MM.1S (cell line): ENCODE measurements around the gene DCDC2.

Experiments
- CTCF ChIP-seq: fragments of 300-600 bp; sonication (generic); IDR thresholded peaks from 2 replicates; pipeline ENCODE4 v1.5.1; 2016; ENCODE audit warnings: antibody characterized with exemption, low read length, mixed read lengths
- EZH2 ChIP-seq: fragments of 300-600 bp; sonication (generic); optimal IDR thresholded peaks from 2 replicates; pipeline ENCODE3; 2017; ENCODE audit warnings: low read depth, mild to moderate bottlenecking, antibody characterized with exemption, low read length, mixed read lengths

- TF ChIP-seq CTCF (no peak), EZH2 (no peak)
These were observed 34.9 kb downstream of the DCDC2 start for GRCh38 chr6:24322924-24323323.
